Loucy (cell line): ENCODE measurements around the gene ACTA2.

Source experiments
- H2AFZ ChIP-seq: fragments of 200-600 bp; sonication (generic); 2 replicates; pipeline ENCODE4 v1.6.0; 2016; ENCODE audit warnings: antibody characterized with exemption, mild to moderate bottlenecking, low read length, moderate library complexity
- H3F3A ChIP-seq: fragments of 200-600 bp; 2 replicates; pipeline ENCODE4 v1.6.0; 2016; ENCODE audit warnings: antibody characterized with exemption, low read depth, mild to moderate bottlenecking
- H3K27me3 ChIP-seq: fragments of 200-600 bp; sonication (generic); 2 replicates; pipeline ENCODE4 v1.6.1; 2014; ENCODE audit warnings: low read length, mild to moderate bottlenecking; ENCODE audit not compliant: insufficient read depth, poor library complexity, severe bottlenecking
- H3K36me3 ChIP-seq: fragments of 200-600 bp; sonication (generic); 2 replicates; pipeline ENCODE4 v1.6.1; 2016; ENCODE audit warnings: low read length; ENCODE audit not compliant: insufficient read depth
- H3K4me1 ChIP-seq: fragments of 200-600 bp; sonication (generic); 2 replicates; pipeline ENCODE4 v1.5.1; 2014; ENCODE audit warnings: low read length, mild to moderate bottlenecking; ENCODE audit not compliant: insufficient read depth, poor library complexity, severe bottlenecking
- H3K4me2 ChIP-seq: fragments of 200-600 bp; sonication (generic); 2 replicates; pipeline ENCODE4 v1.6.0; 2014; ENCODE audit warnings: antibody characterized with exemption, low read length, low read depth, mild to moderate bottlenecking; ENCODE audit not compliant: poor library complexity, severe bottlenecking
- H3K4me3 ChIP-seq: fragments of 200-600 bp; sonication (generic); 2 replicates; pipeline ENCODE4 v1.5.1; 2014; ENCODE audit warnings: low read length, mild to moderate bottlenecking, mixed read lengths; ENCODE audit not compliant: poor library complexity, severe bottlenecking
- H3K79me2 ChIP-seq: fragments of 200-600 bp; sonication (generic); 2 replicates; pipeline ENCODE4 v1.6.1; 2014; ENCODE audit warnings: low read length; ENCODE audit not compliant: insufficient read depth
- H3K9ac ChIP-seq: fragments of 200-600 bp; sonication (generic); 2 replicates; pipeline ENCODE4 v1.6.0; 2014; ENCODE audit warnings: mild to moderate bottlenecking, low read depth, low read length, moderate library complexity; ENCODE audit not compliant: poor library complexity, severe bottlenecking
- H3K9me2 ChIP-seq: fragments of 200-600 bp; sonication (generic); replicated peaks from 2 replicates; pipeline ENCODE4 v1.6.1; 2016; ENCODE audit warnings: low read depth, low read length, mixed read lengths
- H3K9me3 ChIP-seq: fragments of 200-600 bp; sonication (generic); 2 replicates; pipeline ENCODE4 v1.6.1; 2014; ENCODE audit warnings: mild to moderate bottlenecking, antibody characterized with exemption, low read length, low read depth; ENCODE audit not compliant: insufficient read depth
- H4K20me1 ChIP-seq: fragments of 200-600 bp; sonication (generic); 2 replicates; pipeline ENCODE4 v1.6.0; 2014; ENCODE audit warnings: antibody characterized with exemption, low read length, mild to moderate bottlenecking; ENCODE audit not compliant: insufficient read depth, poor library complexity, severe bottlenecking
- CTCF ChIP-seq: fragments of 200-600 bp; sonication (generic); conservative IDR thresholded peaks from 2 replicates; pipeline ENCODE4 v1.5.1; 2014; ENCODE audit warnings: mild to moderate bottlenecking, antibody characterized with exemption, low read length
- EZH2phosphoT487 ChIP-seq: fragments of 200-600 bp; IDR thresholded peaks from 2 replicates; pipeline ENCODE4 v1.6.1; 2018; ENCODE audit warnings: antibody characterized with exemption, mild to moderate bottlenecking, moderate library complexity, borderline replicate concordance

Gene ACTA2

GRCh38 chr10:88913127-88913526 is 39.4 kb downstream of the ACTA2 start:
- Histone ChIP-seq H4K20me1 (no peaks in the 10 kb centered on the region), H3K9me3 (no peaks in the 10 kb centered on the region), H3K4me3 (no peak overlapping the region), H3K79me2 (no peaks in the 10 kb centered on the region), H3K27me3 (no peaks in the 10 kb centered on the region), H3K9ac (no peak overlapping the region), H3K36me3 (peaks cover 82% of the 10 kb centered on the region; the same call in 1 of the 2 replicates), H3K4me1 (no peaks in the 10 kb centered on the region), H3F3A (no peaks in the 10 kb centered on the region), H3K4me2 (no peak overlapping the region), H2AFZ (no peak overlapping the region), H3K9me2 (no peaks in the 10 kb centered on the region)
- TF ChIP-seq CTCF: no peak
- no peak for TF ChIP-seq EZH2phosphoT487

- H3K9me2 ChIP-seq: no peaks in the 10 kb centered on the region
- H4K20me1 ChIP-seq: no peaks in the 10 kb centered on the region
- no peak overlapping the region for H3K4me2 ChIP-seq
- H3K9ac ChIP-seq: no peak overlapping the region
- H3K4me1 ChIP-seq: no peaks in the 10 kb centered on the region
- H3K79me2 ChIP-seq: no peaks in the 10 kb centered on the region
- H3F3A ChIP-seq: no peaks in the 10 kb centered on the region
- no peaks in the 10 kb centered on the region for H3K9me3 ChIP-seq
- no peaks in the 10 kb centered on the region for H3K27me3 ChIP-seq
- no peak for TF ChIP-seq CTCF
- no peak for TF ChIP-seq EZH2phosphoT487
- H3K4me3 ChIP-seq: no peak overlapping the region
- no peak overlapping the region for H2AFZ ChIP-seq
- H3K36me3 ChIP-seq: peaks cover 86% of the 10 kb centered on the region; the same call in 1 of the 2 replicates
Observed at GRCh38 chr10:88911851-88912250, 40.7 kb downstream of the ACTA2 start.

- Histone ChIP-seq H3K9ac (no peak overlapping the region), H3K79me2 (no peaks in the 10 kb centered on the region), H3F3A (no peaks in the 10 kb centered on the region), H3K9me3 (no peaks in the 10 kb centered on the region), H4K20me1 (no peaks in the 10 kb centered on the region), H3K27me3 (no peaks in the 10 kb centered on the region), H3K4me3 (no peak overlapping the region), H2AFZ (no peak overlapping the region), H3K36me3 (peaks cover 86% of the 10 kb centered on the region; the same call in 1 of the 2 replicates), H3K4me1 (no peaks in the 10 kb centered on the region), H3K9me2 (no peaks in the 10 kb centered on the region), H3K4me2 (no peak overlapping the region)
- no peak for TF ChIP-seq EZH2phosphoT487
- TF ChIP-seq CTCF: no peak
Observed at GRCh38 chr10:88911116-88911515, 41.5 kb downstream of the ACTA2 start.
